Panc1 (cell line): ENCODE data around the gene EYS.

Source experiments
- CTCF ChIP-seq: fragments of 450-650 bp; IDR thresholded peaks from 2 replicates; pipeline ENCODE4 v1.5.1; 2017; ENCODE audit warnings: mild to moderate bottlenecking
- POLR2AphosphoS5 ChIP-seq: IDR thresholded peaks from 2 replicates; pipeline ENCODE4 v1.6.1; 2012; ENCODE audit warnings: mild to moderate bottlenecking, low read depth, low read length, moderate library complexity

- TF ChIP-seq CTCF = no peak
- TF ChIP-seq POLR2AphosphoS5 = no peak
Observed at GRCh38 chr6:64685401-64685800, 1021.6 kb downstream of the EYS start.
